ENCODE measurements around the gene TENM3. TPM values are rescaled to one million over a fixed set of nuclear protein-coding genes. Genes with fewer than 3 reads are reported as not detected.

The TENM3 gene
- total RNA-seq, 1 experiment from 2014 or later = not detected

- no peaks in the 10 kb centered on the region for H3K79me2 ChIP-seq (ENCODE audit: low read length)
- H3K9ac ChIP-seq (ENCODE audit: low read length) = no peak overlapping the region
- H3K27me3 ChIP-seq (ENCODE audit: low read length) = no peaks in the 10 kb centered on the region
- no peaks in the 10 kb centered on the region for H3K9me3 ChIP-seq (ENCODE audit: low read length)
- no peaks in the 10 kb centered on the region for H4K20me1 ChIP-seq (ENCODE audit: insufficient read depth, low read depth, low read length)
- H3K36me3 ChIP-seq (ENCODE audit: insufficient read depth, low read length) = no peaks in the 10 kb centered on the region
- no peak for DNase-seq
- no peak overlapping the region for H3K4me2 ChIP-seq (ENCODE audit: low read depth, low read length, poor library complexity, severe bottlenecking)
- H3K27ac ChIP-seq (ENCODE audit: low read length) = no peak overlapping the region
- H3K4me1 ChIP-seq (ENCODE audit: low read length) = no peaks in the 10 kb centered on the region
- no peak overlapping the region for H2AFZ ChIP-seq (ENCODE audit: low read length)
- H3K9me2 ChIP-seq (replicated peaks; ENCODE audit: insufficient read depth, low read length) = no peaks in the 10 kb centered on the region
- no peak overlapping the region for H3K4me3 ChIP-seq (ENCODE audit: low read length)
These were observed 33.3 kb downstream of the TENM3 start for GRCh38 chr4:182276210-182277109.

DNA sequence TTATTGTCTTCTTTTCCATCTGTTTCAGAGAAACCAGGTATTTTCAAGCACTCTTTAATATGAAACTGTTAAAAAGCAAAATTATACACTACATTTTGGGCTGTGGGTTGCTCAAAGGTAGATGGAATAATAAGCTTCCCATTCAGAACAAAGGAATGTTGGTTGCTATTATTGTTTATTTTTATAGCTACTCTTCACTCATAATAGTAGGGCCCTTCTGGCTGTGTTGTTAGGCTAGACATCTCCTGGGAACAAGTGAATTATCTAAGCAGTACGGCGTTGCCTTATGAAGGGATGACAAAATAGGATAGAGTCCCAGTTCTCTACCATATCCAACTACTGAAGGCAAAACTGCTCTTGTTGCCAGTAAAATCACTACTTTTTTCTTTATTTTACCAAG is 34.2 kb downstream of the TENM3 start:
- DNase-seq = no peak
- Histone ChIP-seq H3K27ac (ENCODE audit: low read length) (no peak overlapping the region), H3K36me3 (ENCODE audit: insufficient read depth, low read length) (no peaks in the 10 kb centered on the region), H3K79me2 (ENCODE audit: low read length) (no peaks in the 10 kb centered on the region), H3K9me2 (replicated peaks; ENCODE audit: insufficient read depth, low read length) (no peaks in the 10 kb centered on the region), H3K4me3 (ENCODE audit: low read length) (no peak overlapping the region), H2AFZ (ENCODE audit: low read length) (no peak overlapping the region), H4K20me1 (ENCODE audit: insufficient read depth, low read depth, low read length) (no peaks in the 10 kb centered on the region), H3K9ac (ENCODE audit: low read length) (no peak overlapping the region), H3K27me3 (ENCODE audit: low read length) (no peaks in the 10 kb centered on the region), H3K9me3 (ENCODE audit: low read length) (no peaks in the 10 kb centered on the region), H3K4me2 (ENCODE audit: low read depth, low read length, poor library complexity, severe bottlenecking) (no peak overlapping the region), H3K4me1 (ENCODE audit: low read length) (no peaks in the 10 kb centered on the region)

DNA sequence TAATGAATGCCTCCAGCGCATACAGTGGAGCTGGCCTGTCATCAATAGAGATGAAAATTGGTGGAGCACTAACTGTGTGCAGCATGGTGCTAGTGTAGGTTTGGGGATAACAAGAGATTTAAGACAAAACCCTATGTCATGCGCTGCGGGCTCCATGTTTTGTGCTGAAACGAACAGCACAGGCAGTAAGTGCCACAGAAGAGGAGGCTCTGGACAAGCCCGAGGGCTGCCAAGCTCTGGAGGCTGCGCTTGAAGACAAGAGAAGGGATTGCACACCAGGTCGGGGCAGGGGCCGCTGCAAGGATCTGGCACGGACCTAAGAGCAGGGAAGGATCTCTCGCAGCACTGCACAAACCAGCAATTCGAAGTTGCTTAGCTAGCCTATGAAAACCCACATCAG is 35.5 kb downstream of the TENM3 start:
- Histone ChIP-seq H3K9me2 (replicated peaks; ENCODE audit: insufficient read depth, low read length) (no peaks in the 10 kb centered on the region), H2AFZ (ENCODE audit: low read length) (no peak overlapping the region), H3K27ac (ENCODE audit: low read length) (no peak overlapping the region), H3K9ac (ENCODE audit: low read length) (no peak overlapping the region), H3K4me3 (ENCODE audit: low read length) (no peak overlapping the region), H3K79me2 (ENCODE audit: low read length) (no peaks in the 10 kb centered on the region), H4K20me1 (ENCODE audit: insufficient read depth, low read depth, low read length) (no peaks in the 10 kb centered on the region), H3K4me1 (ENCODE audit: low read length) (no peaks in the 10 kb centered on the region), H3K27me3 (ENCODE audit: low read length) (no peaks in the 10 kb centered on the region), H3K36me3 (ENCODE audit: insufficient read depth, low read length) (no peaks in the 10 kb centered on the region), H3K4me2 (ENCODE audit: low read depth, low read length, poor library complexity, severe bottlenecking) (no peak overlapping the region), H3K9me3 (ENCODE audit: low read length) (no peaks in the 10 kb centered on the region)
- no peak for DNase-seq

DNA sequence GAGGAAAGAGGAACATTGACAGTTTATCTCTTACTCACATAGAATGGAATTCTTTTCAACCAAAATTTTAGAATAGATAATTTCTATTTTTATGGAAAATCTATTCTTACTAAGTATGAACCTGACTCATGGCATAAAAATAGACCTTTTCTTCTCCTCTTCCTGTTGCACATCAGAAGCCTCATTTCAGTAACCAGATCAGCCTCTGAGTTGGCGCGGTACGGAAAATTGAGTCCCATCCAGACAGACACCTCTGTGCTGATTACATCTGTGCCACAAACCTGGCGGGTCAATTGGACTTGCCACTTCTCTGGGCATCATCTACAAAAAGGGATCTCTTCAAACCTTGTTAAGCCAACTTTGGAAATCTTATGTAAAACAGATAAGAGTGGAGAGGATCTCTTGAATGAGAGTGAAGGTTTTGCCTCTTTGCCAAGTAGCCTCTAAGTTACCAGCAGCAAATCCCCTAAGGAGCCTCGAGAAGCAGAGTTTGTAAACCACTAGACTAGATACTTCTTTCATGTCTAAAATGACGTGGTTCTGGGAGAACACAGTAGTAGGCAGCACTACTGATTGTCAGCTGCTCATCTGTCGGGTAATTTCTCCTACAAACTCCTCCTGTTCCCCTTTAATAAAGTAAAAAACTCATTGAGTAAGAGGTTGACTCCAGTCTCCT is 37.4 kb downstream of the TENM3 start:
- no peaks in the 10 kb centered on the region for H3K27me3 ChIP-seq (ENCODE audit: low read length)
- no peak overlapping the region for H3K4me3 ChIP-seq (ENCODE audit: low read length)
- no peaks in the 10 kb centered on the region for H4K20me1 ChIP-seq (ENCODE audit: insufficient read depth, low read depth, low read length)
- no peak for DNase-seq
- no peaks in the 10 kb centered on the region for H3K9me3 ChIP-seq (ENCODE audit: low read length)
- no peaks in the 10 kb centered on the region for H3K36me3 ChIP-seq (ENCODE audit: insufficient read depth, low read length)
- H3K79me2 ChIP-seq (ENCODE audit: low read length) = no peaks in the 10 kb centered on the region
- H3K9ac ChIP-seq (ENCODE audit: low read length) = no peak overlapping the region
- no peak overlapping the region for H2AFZ ChIP-seq (ENCODE audit: low read length)
- H3K4me1 ChIP-seq (ENCODE audit: low read length) = no peaks in the 10 kb centered on the region
- H3K27ac ChIP-seq (ENCODE audit: low read length) = no peak overlapping the region
- H3K9me2 ChIP-seq (replicated peaks; ENCODE audit: insufficient read depth, low read length) = no peaks in the 10 kb centered on the region
- H3K4me2 ChIP-seq (ENCODE audit: low read depth, low read length, poor library complexity, severe bottlenecking) = no peak overlapping the region

DNA sequence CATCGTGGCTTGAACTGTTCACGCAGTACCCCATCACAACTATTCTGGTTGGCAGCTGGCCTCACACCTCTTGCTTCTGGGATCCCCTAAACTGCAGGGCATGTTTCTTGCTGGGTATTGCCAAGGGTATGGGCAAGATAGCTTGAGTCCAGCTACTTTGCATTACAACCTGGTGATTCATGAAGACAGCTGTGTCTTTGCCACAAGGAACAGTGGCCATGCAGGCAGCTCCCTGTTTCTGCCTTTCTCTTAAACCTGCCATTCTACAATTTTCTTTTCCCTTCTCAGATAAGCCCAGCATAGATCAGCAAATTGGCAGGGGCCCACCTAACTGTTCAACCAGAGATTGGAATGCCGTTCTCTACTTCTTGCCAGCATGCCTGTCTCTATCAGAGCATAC is 42.8 kb downstream of the TENM3 start:
- no peaks in the 10 kb centered on the region for H3K9me2 ChIP-seq (replicated peaks; ENCODE audit: insufficient read depth, low read length)
- no peak overlapping the region for H3K4me3 ChIP-seq (ENCODE audit: low read length)
- no peaks in the 10 kb centered on the region for H4K20me1 ChIP-seq (ENCODE audit: insufficient read depth, low read depth, low read length)
- H3K27ac ChIP-seq (ENCODE audit: low read length) = no peak overlapping the region
- DNase-seq = no peak
- H2AFZ ChIP-seq (ENCODE audit: low read length) = no peak overlapping the region
- no peaks in the 10 kb centered on the region for H3K36me3 ChIP-seq (ENCODE audit: insufficient read depth, low read length)
- no peak overlapping the region for H3K4me2 ChIP-seq (ENCODE audit: low read depth, low read length, poor library complexity, severe bottlenecking)
- no peaks in the 10 kb centered on the region for H3K27me3 ChIP-seq (ENCODE audit: low read length)
- H3K4me1 ChIP-seq (ENCODE audit: low read length) = no peaks in the 10 kb centered on the region
- H3K79me2 ChIP-seq (ENCODE audit: low read length) = no peaks in the 10 kb centered on the region
- no peak overlapping the region for H3K9ac ChIP-seq (ENCODE audit: low read length)
- no peaks in the 10 kb centered on the region for H3K9me3 ChIP-seq (ENCODE audit: low read length)

GRCh38 chr4:182286931-182287330 is 43.7 kb downstream of the TENM3 start:
- Histone ChIP-seq H3K4me3 (ENCODE audit: low read length) (no peak overlapping the region), H2AFZ (ENCODE audit: low read length) (no peak overlapping the region), H3K9me3 (ENCODE audit: low read length) (no peaks in the 10 kb centered on the region), H3K79me2 (ENCODE audit: low read length) (no peaks in the 10 kb centered on the region), H3K4me1 (ENCODE audit: low read length) (no peaks in the 10 kb centered on the region), H3K4me2 (ENCODE audit: low read depth, low read length, poor library complexity, severe bottlenecking) (no peak overlapping the region), H4K20me1 (ENCODE audit: insufficient read depth, low read depth, low read length) (no peaks in the 10 kb centered on the region), H3K9me2 (replicated peaks; ENCODE audit: insufficient read depth, low read length) (no peaks in the 10 kb centered on the region), H3K36me3 (ENCODE audit: insufficient read depth, low read length) (no peaks in the 10 kb centered on the region), H3K9ac (ENCODE audit: low read length) (no peak overlapping the region), H3K27ac (ENCODE audit: low read length) (no peak overlapping the region), H3K27me3 (ENCODE audit: low read length) (no peaks in the 10 kb centered on the region)
- DNase-seq = no peak

- no peaks in the 10 kb centered on the region for H4K20me1 ChIP-seq (ENCODE audit: insufficient read depth, low read depth, low read length)
- no peak overlapping the region for H3K4me2 ChIP-seq (ENCODE audit: low read depth, low read length, poor library complexity, severe bottlenecking)
- no peaks in the 10 kb centered on the region for H3K36me3 ChIP-seq (ENCODE audit: insufficient read depth, low read length)
- no peak for DNase-seq
- no peaks in the 10 kb centered on the region for H3K9me3 ChIP-seq (ENCODE audit: low read length)
- no peak overlapping the region for H3K27ac ChIP-seq (ENCODE audit: low read length)
- no peak overlapping the region for H2AFZ ChIP-seq (ENCODE audit: low read length)
- no peaks in the 10 kb centered on the region for H3K27me3 ChIP-seq (ENCODE audit: low read length)
- H3K9ac ChIP-seq (ENCODE audit: low read length) = no peak overlapping the region
- no peaks in the 10 kb centered on the region for H3K4me1 ChIP-seq (ENCODE audit: low read length)
- H3K79me2 ChIP-seq (ENCODE audit: low read length) = no peaks in the 10 kb centered on the region
- H3K9me2 ChIP-seq (replicated peaks; ENCODE audit: insufficient read depth, low read length) = no peaks in the 10 kb centered on the region
- H3K4me3 ChIP-seq (ENCODE audit: low read length) = no peak overlapping the region
These were observed 45.3 kb downstream of the TENM3 start for GRCh38 chr4:182288534-182288933.

GRCh38 chr4:182289809-182290208 is 46.6 kb downstream of the TENM3 start:
- no peaks in the 10 kb centered on the region for H3K79me2 ChIP-seq (ENCODE audit: low read length)
- H2AFZ ChIP-seq (ENCODE audit: low read length) = no peak overlapping the region
- no peaks in the 10 kb centered on the region for H3K36me3 ChIP-seq (ENCODE audit: insufficient read depth, low read length)
- no peak overlapping the region for H3K4me2 ChIP-seq (ENCODE audit: low read depth, low read length, poor library complexity, severe bottlenecking)
- no peaks in the 10 kb centered on the region for H3K9me2 ChIP-seq (replicated peaks; ENCODE audit: insufficient read depth, low read length)
- H3K9me3 ChIP-seq (ENCODE audit: low read length) = no peaks in the 10 kb centered on the region
- no peaks in the 10 kb centered on the region for H3K27me3 ChIP-seq (ENCODE audit: low read length)
- H4K20me1 ChIP-seq (ENCODE audit: insufficient read depth, low read depth, low read length) = no peaks in the 10 kb centered on the region
- no peak overlapping the region for H3K9ac ChIP-seq (ENCODE audit: low read length)
- no peaks in the 10 kb centered on the region for H3K4me1 ChIP-seq (ENCODE audit: low read length)
- no peak overlapping the region for H3K4me3 ChIP-seq (ENCODE audit: low read length)
- H3K27ac ChIP-seq (ENCODE audit: low read length) = no peak overlapping the region
- no peak for DNase-seq
